Ishikawa (cell line): ENCODE measurements around the gene RNF175.

Source experiments
- CREB1 ChIP-seq: IDR thresholded peaks from 2 replicates; pipeline ENCODE4 v1.6.1; 2012; ENCODE audit warnings: low read depth
- TAF1 ChIP-seq: IDR thresholded peaks from 2 replicates; pipeline ENCODE4 v1.6.1; 2012; ENCODE audit warnings: low read depth, mild to moderate bottlenecking
- TCF12 ChIP-seq: IDR thresholded peaks from 2 replicates; pipeline ENCODE4 v1.6.1; 2012; ENCODE audit warnings: low read depth
- ZBTB7A ChIP-seq: IDR thresholded peaks from 2 replicates; pipeline ENCODE4 v1.6.1; 2012; ENCODE audit warnings: low read depth
- TF ChIP-seq, protein P1 (sequence below): IDR thresholded peaks from 2 replicates; pipeline ENCODE4 v1.6.1; 2012
- TF ChIP-seq, protein P2 (sequence below): IDR thresholded peaks from 2 replicates; pipeline ENCODE4 v1.6.1; 2012; ENCODE audit warnings: low read depth, mild to moderate bottlenecking

DNA sequence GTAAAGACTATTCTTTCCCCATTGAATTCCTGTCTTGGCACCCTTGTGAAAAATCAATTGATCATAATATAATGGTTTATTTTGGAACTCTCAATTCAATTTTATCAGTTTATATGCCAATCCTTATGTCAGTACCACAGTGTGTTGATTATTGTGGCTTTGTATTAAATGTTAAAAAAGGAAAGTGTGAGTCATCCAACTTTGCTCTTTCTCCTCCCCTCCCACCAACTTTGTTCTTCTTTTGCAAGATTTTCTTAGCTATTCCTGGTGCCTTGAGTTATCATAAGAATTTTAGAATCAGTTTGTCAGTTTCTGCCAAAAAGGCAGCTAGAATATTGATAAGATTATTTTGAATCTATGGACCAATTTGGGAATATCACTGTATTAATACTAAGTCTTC is 11.2 kb upstream of the RNF175 start:
- TF ChIP-seq TAF1, result no peak
- TF ChIP-seq, protein P1, sequence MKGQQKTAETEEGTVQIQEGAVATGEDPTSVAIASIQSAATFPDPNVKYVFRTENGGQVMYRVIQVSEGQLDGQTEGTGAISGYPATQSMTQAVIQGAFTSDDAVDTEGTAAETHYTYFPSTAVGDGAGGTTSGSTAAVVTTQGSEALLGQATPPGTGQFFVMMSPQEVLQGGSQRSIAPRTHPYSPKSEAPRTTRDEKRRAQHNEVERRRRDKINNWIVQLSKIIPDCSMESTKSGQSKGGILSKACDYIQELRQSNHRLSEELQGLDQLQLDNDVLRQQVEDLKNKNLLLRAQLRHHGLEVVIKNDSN, result no peak
- no peak for TF ChIP-seq CREB1
- TF ChIP-seq, protein P2, sequence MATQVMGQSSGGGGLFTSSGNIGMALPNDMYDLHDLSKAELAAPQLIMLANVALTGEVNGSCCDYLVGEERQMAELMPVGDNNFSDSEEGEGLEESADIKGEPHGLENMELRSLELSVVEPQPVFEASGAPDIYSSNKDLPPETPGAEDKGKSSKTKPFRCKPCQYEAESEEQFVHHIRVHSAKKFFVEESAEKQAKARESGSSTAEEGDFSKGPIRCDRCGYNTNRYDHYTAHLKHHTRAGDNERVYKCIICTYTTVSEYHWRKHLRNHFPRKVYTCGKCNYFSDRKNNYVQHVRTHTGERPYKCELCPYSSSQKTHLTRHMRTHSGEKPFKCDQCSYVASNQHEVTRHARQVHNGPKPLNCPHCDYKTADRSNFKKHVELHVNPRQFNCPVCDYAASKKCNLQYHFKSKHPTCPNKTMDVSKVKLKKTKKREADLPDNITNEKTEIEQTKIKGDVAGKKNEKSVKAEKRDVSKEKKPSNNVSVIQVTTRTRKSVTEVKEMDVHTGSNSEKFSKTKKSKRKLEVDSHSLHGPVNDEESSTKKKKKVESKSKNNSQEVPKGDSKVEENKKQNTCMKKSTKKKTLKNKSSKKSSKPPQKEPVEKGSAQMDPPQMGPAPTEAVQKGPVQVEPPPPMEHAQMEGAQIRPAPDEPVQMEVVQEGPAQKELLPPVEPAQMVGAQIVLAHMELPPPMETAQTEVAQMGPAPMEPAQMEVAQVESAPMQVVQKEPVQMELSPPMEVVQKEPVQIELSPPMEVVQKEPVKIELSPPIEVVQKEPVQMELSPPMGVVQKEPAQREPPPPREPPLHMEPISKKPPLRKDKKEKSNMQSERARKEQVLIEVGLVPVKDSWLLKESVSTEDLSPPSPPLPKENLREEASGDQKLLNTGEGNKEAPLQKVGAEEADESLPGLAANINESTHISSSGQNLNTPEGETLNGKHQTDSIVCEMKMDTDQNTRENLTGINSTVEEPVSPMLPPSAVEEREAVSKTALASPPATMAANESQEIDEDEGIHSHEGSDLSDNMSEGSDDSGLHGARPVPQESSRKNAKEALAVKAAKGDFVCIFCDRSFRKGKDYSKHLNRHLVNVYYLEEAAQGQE, result no peak
- TF ChIP-seq ZBTB7A, result no peak
- no peak for TF ChIP-seq TCF12
